HepG2 (cell line): ENCODE measurements around the gene FAM83C. TPM values are rescaled to one million over a fixed set of nuclear protein-coding genes. Genes with fewer than 3 reads are reported as not detected.
A peak's percentile ranks its signal among the peaks of the same experiment; 100 is the strongest.

Source experiments
- ATF7 ChIP-seq, 2 experiments: fragments of 450-650 bp in 1 of 2; sonication (generic) in 1 of 2; formaldehyde crosslinking in 1 of 2; IDR thresholded peaks; 2 replicates each; pipeline versions ENCODE4 v1.4.0 to v1.6.1; 2016 to 2020; ENCODE audit warnings: antibody characterized with exemption in 1 of 2, mild to moderate bottlenecking in 1 of 2, missing genetic modification reagents in 1 of 2
- CREB3 ChIP-seq: sonication (generic); formaldehyde crosslinking; IDR thresholded peaks from 2 replicates; pipeline ENCODE4 v1.5.0; 2020; ENCODE audit warnings: missing genetic modification reagents
- HNF4G ChIP-seq, 2 experiments: sonication (generic) in 1 of 2; formaldehyde crosslinking in 1 of 2; IDR thresholded peaks; 2 replicates each; pipeline versions ENCODE4 v1.4.0 to v1.6.1; 2011 to 2020; ENCODE audit warnings: borderline replicate concordance in 2 of 2, low read depth in 2 of 2, mild to moderate bottlenecking in 2 of 2, low read length in 1 of 2, missing genetic modification reagents in 1 of 2, moderate library complexity in 1 of 2
- JDP2 ChIP-seq: sonication (generic); formaldehyde crosslinking; IDR thresholded peaks from 2 replicates; pipeline ENCODE4 v1.8.1; 2022; ENCODE audit warnings: missing genetic modification reagents, borderline replicate concordance
- JUNB ChIP-seq: sonication (generic); formaldehyde crosslinking; IDR thresholded peaks from 2 replicates; pipeline ENCODE4 v1.8.0; 2022; ENCODE audit warnings: missing genetic modification reagents, mild to moderate bottlenecking, borderline replicate concordance
- RORA ChIP-seq: sonication (generic); formaldehyde crosslinking; IDR thresholded peaks from 2 replicates; pipeline ENCODE4 v1.5.0; 2020; ENCODE audit warnings: mild to moderate bottlenecking, missing genetic modification reagents, moderate library complexity
- SIN3A ChIP-seq: IDR thresholded peaks from 2 replicates; pipeline ENCODE4 v1.6.1; 2011; ENCODE audit warnings: low read depth, mild to moderate bottlenecking, control low read depth, low read length, borderline replicate concordance
- THAP11 ChIP-seq: IDR thresholded peaks from 2 replicates; pipeline ENCODE4 v1.6.1; 2016; ENCODE audit warnings: missing biosample characterization, missing genetic modification reagents
- ZBTB21 ChIP-seq: sonication (generic); formaldehyde crosslinking; IDR thresholded peaks from 2 replicates; pipeline ENCODE4 v1.4.0; 2020; ENCODE audit warnings: missing genetic modification reagents
- ZBTB37 ChIP-seq: sonication (generic); formaldehyde crosslinking; IDR thresholded peaks from 2 replicates; pipeline ENCODE4 v1.4.0; 2020; ENCODE audit warnings: mild to moderate bottlenecking, missing genetic modification reagents
- ZNF382 ChIP-seq: sonication (generic); formaldehyde crosslinking; IDR thresholded peaks from 2 replicates; pipeline ENCODE4 v1.5.0; 2020; ENCODE audit warnings: missing genetic modification reagents, mild to moderate bottlenecking, borderline replicate concordance
- ZNF646 ChIP-seq: sonication (generic); formaldehyde crosslinking; IDR thresholded peaks from 2 replicates; pipeline ENCODE4 v1.9.0; 2021; ENCODE audit warnings: mild to moderate bottlenecking, missing genetic modification reagents
- ZSCAN31 ChIP-seq: sonication (generic); formaldehyde crosslinking; IDR thresholded peaks from 2 replicates; pipeline ENCODE4 v1.5.0; 2020; ENCODE audit warnings: low read depth, mild to moderate bottlenecking, missing genetic modification reagents
- polyA plus RNA-seq, 8 experiments: library from polyadenylated mRNA; depleted of rRNA in 3 of 8; stranded (reverse) in 7 of 8; unstranded in 1 of 8; fragments of >200 nt; fragmentation: Illumina TruSeq in 4 of 8; extraction: Trizol in 4 of 8; gene quantifications; 2 replicates each; pipeline versions ENCODE4 v1.2.1 to v1.2.3, GENCODE V29; 2011 to 2016; ENCODE audit warnings: low read depth in 4 of 8, missing spikeins in 1 of 8, mixed read lengths in 1 of 8; ENCODE audit not compliant: insufficient read depth in 1 of 8
- total RNA-seq, 5 experiments: library from RNA; depleted of rRNA; stranded (reverse); fragments of >200 nt; fragmentation: Illumina TruSeq; extraction: Trizol; gene quantifications; 2 replicates each; pipeline ENCODE4 v1.2.3, GENCODE V29; 2016; ENCODE audit warnings: low read depth in 1 of 5
- TF ChIP-seq, protein P1 (sequence below), 2 experiments: sonication (generic) in 1 of 2; formaldehyde crosslinking in 1 of 2; IDR thresholded peaks; 2 replicates each; pipeline versions ENCODE4 v1.4.0 to v1.6.1; 2018 to 2020; ENCODE audit warnings: missing genetic modification reagents in 2 of 2, borderline replicate concordance in 1 of 2, low read depth in 1 of 2, mild to moderate bottlenecking in 1 of 2, missing biosample characterization in 1 of 2

The FAM83C gene
- total and polyA plus RNA-seq, 2 of the 13 experiments (the other 11 are each of a cell fraction or from before 2014, with no cell fraction given), result 0.04 TPM; not detected in 1

GRCh38 chr20:35293303-35294292, 1.4 kb upstream of the FAM83C start (continued):
- TF ChIP-seq ZNF382 (CRISPR knock-in tag) (no peak), JDP2 (CRISPR knock-in tag) (no peak), ZBTB21 (CRISPR knock-in tag) (no peak), JUNB (CRISPR knock-in tag) (no peak; the same call in 1 of the 2 replicates), ZBTB37 (CRISPR knock-in tag) (no peak), THAP11 (CRISPR knock-in tag) (0 out of 2 replicates have a peak, but pooled peaks have one; percentile 6), RORA (CRISPR knock-in tag) (no peak), SIN3A (no peak), ZNF646 (CRISPR knock-in tag) (no peak), HNF4G (IDR thresholded peaks at IDR 0.05; ENCODE audit: borderline replicate concordance, low read depth, low read length) (peak; percentile 59; the same call in 1 of the 2 replicates), HNF4G (CRISPR knock-in tag; IDR thresholded peaks at IDR 0.05; ENCODE audit: borderline replicate concordance, low read depth) (peak; percentile 75; the same call in 1 of the 2 replicates), CREB3 (no peak), ATF7 (IDR thresholded peaks at IDR 0.05) (no peak), ATF7 (CRISPR knock-in tag; IDR thresholded peaks at IDR 0.05) (no peak), ZSCAN31 (CRISPR knock-in tag) (no peak)
- TF ChIP-seq, protein P1, sequence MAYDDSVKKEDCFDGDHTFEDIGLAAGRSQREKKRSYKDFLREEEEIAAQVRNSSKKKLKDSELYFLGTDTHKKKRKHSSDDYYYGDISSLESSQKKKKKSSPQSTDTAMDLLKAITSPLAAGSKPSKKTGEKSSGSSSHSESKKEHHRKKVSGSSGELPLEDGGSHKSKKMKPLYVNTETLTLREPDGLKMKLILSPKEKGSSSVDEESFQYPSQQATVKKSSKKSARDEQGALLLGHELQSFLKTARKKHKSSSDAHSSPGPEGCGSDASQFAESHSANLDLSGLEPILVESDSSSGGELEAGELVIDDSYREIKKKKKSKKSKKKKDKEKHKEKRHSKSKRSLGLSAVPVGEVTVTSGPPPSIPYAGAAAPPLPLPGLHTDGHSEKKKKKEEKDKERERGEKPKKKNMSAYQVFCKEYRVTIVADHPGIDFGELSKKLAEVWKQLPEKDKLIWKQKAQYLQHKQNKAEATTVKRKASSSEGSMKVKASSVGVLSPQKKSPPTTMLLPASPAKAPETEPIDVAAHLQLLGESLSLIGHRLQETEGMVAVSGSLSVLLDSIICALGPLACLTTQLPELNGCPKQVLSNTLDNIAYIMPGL (CRISPR knock-in tag; IDR thresholded peaks at IDR 0.05; ENCODE audit: borderline replicate concordance in 1 of 2, low read depth in 1 of 2), result no peak
